Measurements from ENCODE around the gene PCDHB1.
A peak's percentile ranks its signal among the peaks of the same experiment; 100 is the strongest.

PCDHB1 gene

GRCh38 chr5:141017943-141018342, 33.2 kb upstream of the PCDHB1 start:
- H3K27ac ChIP-seq (ENCODE audit: low read depth, low read length): no peak overlapping the region
- H3K9ac ChIP-seq (ENCODE audit: low read depth in 1 of 2, low read length in 2 of 2): no peak overlapping the region
- H3K4me1 ChIP-seq (ENCODE audit: control insufficient read depth in 1 of 2, insufficient read depth in 2 of 2, low read length in 2 of 2): no peaks in the 10 kb centered on the region
- no peaks in the 10 kb centered on the region for H3K36me3 ChIP-seq (ENCODE audit: control insufficient read depth in 1 of 2, insufficient read depth in 2 of 2, low read length in 2 of 2)
- no peaks in the 10 kb centered on the region for H3K27me3 ChIP-seq (ENCODE audit: control insufficient read depth in 1 of 2, insufficient read depth in 2 of 2, low read length in 2 of 2)
- H3K9me3 ChIP-seq (ENCODE audit: control insufficient read depth in 1 of 2, low read length in 2 of 2): no peaks in the 10 kb centered on the region
- no peak overlapping the region for H3K4me3 ChIP-seq (ENCODE audit: low read depth in 1 of 2, low read length in 2 of 2)

- H3K4me1 ChIP-seq (ENCODE audit: control insufficient read depth in 1 of 2, insufficient read depth in 2 of 2, low read length in 2 of 2): no peaks in the 10 kb centered on the region
- H3K36me3 ChIP-seq (ENCODE audit: control insufficient read depth in 1 of 2, insufficient read depth in 2 of 2, low read length in 2 of 2): no peaks in the 10 kb centered on the region
- H3K4me3 ChIP-seq (ENCODE audit: low read depth in 1 of 2, low read length in 2 of 2): no peak overlapping the region
- no peaks in the 10 kb centered on the region for H3K9me3 ChIP-seq (ENCODE audit: control insufficient read depth in 1 of 2, low read length in 2 of 2)
- H3K9ac ChIP-seq (ENCODE audit: low read depth in 1 of 2, low read length in 2 of 2): no peak overlapping the region
- H3K27me3 ChIP-seq (ENCODE audit: control insufficient read depth in 1 of 2, insufficient read depth in 2 of 2, low read length in 2 of 2): no peaks in the 10 kb centered on the region
- H3K27ac ChIP-seq (ENCODE audit: low read depth, low read length): no peak overlapping the region
These were observed 28.8 kb upstream of the PCDHB1 start for GRCh38 chr5:141022384-141022783.

DNA sequence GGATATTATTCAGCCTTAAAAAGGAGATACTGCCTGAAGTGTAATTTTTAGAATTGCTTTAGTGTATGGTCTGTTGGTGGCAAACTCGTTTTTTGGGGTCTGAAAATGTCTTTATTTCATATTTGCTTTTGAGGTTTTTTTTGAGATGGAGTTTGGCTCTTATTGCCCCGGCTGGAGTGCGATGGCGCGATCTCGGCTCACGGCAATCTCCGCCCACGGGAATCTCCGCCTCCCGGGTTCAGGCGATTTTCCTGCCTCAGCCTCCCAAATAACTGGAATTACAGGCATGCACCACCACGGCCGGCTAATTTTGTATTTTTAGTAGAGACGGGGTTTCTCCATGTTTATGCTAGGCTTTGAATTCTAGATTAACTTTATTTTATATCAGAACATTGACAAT, 20.2 kb upstream of the PCDHB1 start:
- Histone ChIP-seq H3K9ac (ENCODE audit: low read depth in 1 of 2, low read length in 2 of 2) (no peak overlapping the region), H3K36me3 (ENCODE audit: control insufficient read depth in 1 of 2, insufficient read depth in 2 of 2, low read length in 2 of 2) (no peaks in the 10 kb centered on the region), H3K9me3 (ENCODE audit: control insufficient read depth in 1 of 2, low read length in 2 of 2) (no peaks in the 10 kb centered on the region), H3K4me1 (ENCODE audit: control insufficient read depth in 1 of 2, insufficient read depth in 2 of 2, low read length in 2 of 2) (no peaks in the 10 kb centered on the region), H3K27ac (ENCODE audit: low read depth, low read length) (no peak overlapping the region), H3K27me3 (ENCODE audit: control insufficient read depth in 1 of 2, insufficient read depth in 2 of 2, low read length in 2 of 2) (no peaks in the 10 kb centered on the region), H3K4me3 (ENCODE audit: low read depth in 1 of 2, low read length in 2 of 2) (no peak overlapping the region)

GRCh38 chr5:141032626-141033025, 18.5 kb upstream of the PCDHB1 start:
- Histone ChIP-seq H3K4me1 (ENCODE audit: control insufficient read depth in 1 of 2, insufficient read depth in 2 of 2, low read length in 2 of 2) (no peaks in the 10 kb centered on the region), H3K27ac (ENCODE audit: low read depth, low read length) (no peak overlapping the region), H3K4me3 (ENCODE audit: low read depth in 1 of 2, low read length in 2 of 2) (no peak overlapping the region), H3K27me3 (ENCODE audit: control insufficient read depth in 1 of 2, insufficient read depth in 2 of 2, low read length in 2 of 2) (no peaks in the 10 kb centered on the region), H3K36me3 (ENCODE audit: control insufficient read depth in 1 of 2, insufficient read depth in 2 of 2, low read length in 2 of 2) (no peaks in the 10 kb centered on the region), H3K9ac (ENCODE audit: low read depth in 1 of 2, low read length in 2 of 2) (no peak overlapping the region), H3K9me3 (ENCODE audit: control insufficient read depth in 1 of 2, low read length in 2 of 2) (no peaks in the 10 kb centered on the region)

GRCh38 chr5:141039061-141039460, 12.1 kb upstream of the PCDHB1 start:
- H3K9ac ChIP-seq (ENCODE audit: low read depth in 1 of 2, low read length in 2 of 2): no peak overlapping the region
- H3K36me3 ChIP-seq (ENCODE audit: control insufficient read depth in 1 of 2, insufficient read depth in 2 of 2, low read length in 2 of 2): no peaks in the 10 kb centered on the region
- peaks cover 0 to 4% of the 10 kb centered on the region in 2 donors for H3K9me3 ChIP-seq (ENCODE audit: control insufficient read depth in 1 of 2, low read length in 2 of 2)
- H3K4me3 ChIP-seq (ENCODE audit: low read depth in 1 of 2, low read length in 2 of 2): no peak overlapping the region
- no peaks in the 10 kb centered on the region for H3K4me1 ChIP-seq (ENCODE audit: control insufficient read depth in 1 of 2, insufficient read depth in 2 of 2, low read length in 2 of 2)
- no peaks in the 10 kb centered on the region for H3K27me3 ChIP-seq (ENCODE audit: control insufficient read depth in 1 of 2, insufficient read depth in 2 of 2, low read length in 2 of 2)
- no peak overlapping the region for H3K27ac ChIP-seq (ENCODE audit: low read depth, low read length)

DNA sequence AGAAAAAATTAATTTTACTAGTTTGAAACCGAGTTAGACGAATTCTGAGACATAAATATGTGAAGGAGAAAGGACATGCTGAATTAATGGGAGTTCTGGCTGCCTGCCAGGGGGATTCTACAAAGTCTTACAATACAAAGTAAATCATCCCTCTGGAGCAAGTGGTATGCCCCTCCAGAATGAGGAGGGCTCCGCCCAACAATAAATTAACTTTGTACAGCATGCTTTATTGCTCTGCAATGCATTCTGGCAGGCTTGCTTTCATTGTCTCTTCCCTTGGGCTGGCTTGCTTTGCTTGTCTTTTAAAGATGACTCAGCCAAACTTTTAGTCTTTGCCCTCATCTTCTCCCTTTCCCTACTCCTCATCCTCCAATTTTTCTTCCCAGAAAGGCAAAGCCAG, 11.7 kb upstream of the PCDHB1 start:
- Histone ChIP-seq H3K4me3 (ENCODE audit: low read depth in 1 of 2, low read length in 2 of 2) (no peak overlapping the region), H3K9me3 (ENCODE audit: control insufficient read depth in 1 of 2, low read length in 2 of 2) (peaks cover 0 to 4% of the 10 kb centered on the region in 2 donors), H3K36me3 (ENCODE audit: control insufficient read depth in 1 of 2, insufficient read depth in 2 of 2, low read length in 2 of 2) (no peaks in the 10 kb centered on the region), H3K27ac (ENCODE audit: low read depth, low read length) (no peak overlapping the region), H3K27me3 (ENCODE audit: control insufficient read depth in 1 of 2, insufficient read depth in 2 of 2, low read length in 2 of 2) (no peaks in the 10 kb centered on the region), H3K4me1 (ENCODE audit: control insufficient read depth in 1 of 2, insufficient read depth in 2 of 2, low read length in 2 of 2) (no peaks in the 10 kb centered on the region), H3K9ac (ENCODE audit: low read depth in 1 of 2, low read length in 2 of 2) (no peak overlapping the region)

- Histone ChIP-seq H3K27me3 (ENCODE audit: control insufficient read depth in 1 of 2, insufficient read depth in 2 of 2, low read length in 2 of 2) (no peaks in the 10 kb centered on the region), H3K9me3 (ENCODE audit: control insufficient read depth in 1 of 2, low read length in 2 of 2) (peaks cover 0 to 4% of the 10 kb centered on the region in 2 donors), H3K36me3 (ENCODE audit: control insufficient read depth in 1 of 2, insufficient read depth in 2 of 2, low read length in 2 of 2) (no peaks in the 10 kb centered on the region), H3K27ac (ENCODE audit: low read depth, low read length) (no peak overlapping the region), H3K9ac (ENCODE audit: low read depth in 1 of 2, low read length in 2 of 2) (peak overlapping the region in 1 of 2 donors; percentile 26), H3K4me1 (ENCODE audit: control insufficient read depth in 1 of 2, insufficient read depth in 2 of 2, low read length in 2 of 2) (no peaks in the 10 kb centered on the region), H3K4me3 (ENCODE audit: low read depth in 1 of 2, low read length in 2 of 2) (peak overlapping the region; percentile 24 to 46)
These were observed 10.9 kb upstream of the PCDHB1 start for GRCh38 chr5:141040093-141040770.

- Histone ChIP-seq H3K4me3 (ENCODE audit: low read depth in 1 of 2, low read length in 2 of 2) (peak overlapping the region; percentile 24 to 46), H3K27me3 (ENCODE audit: control insufficient read depth in 1 of 2, insufficient read depth in 2 of 2, low read length in 2 of 2) (no peaks in the 10 kb centered on the region), H3K9me3 (ENCODE audit: control insufficient read depth in 1 of 2, low read length in 2 of 2) (peaks cover 0 to 4% of the 10 kb centered on the region in 2 donors), H3K4me1 (ENCODE audit: control insufficient read depth in 1 of 2, insufficient read depth in 2 of 2, low read length in 2 of 2) (no peaks in the 10 kb centered on the region), H3K9ac (ENCODE audit: low read depth in 1 of 2, low read length in 2 of 2) (peak overlapping the region in 1 of 2 donors; percentile 26), H3K27ac (ENCODE audit: low read depth, low read length) (no peak overlapping the region), H3K36me3 (ENCODE audit: control insufficient read depth in 1 of 2, insufficient read depth in 2 of 2, low read length in 2 of 2) (no peaks in the 10 kb centered on the region)
These were observed 10.3 kb upstream of the PCDHB1 start for GRCh38 chr5:141040771-141041426.

DNA sequence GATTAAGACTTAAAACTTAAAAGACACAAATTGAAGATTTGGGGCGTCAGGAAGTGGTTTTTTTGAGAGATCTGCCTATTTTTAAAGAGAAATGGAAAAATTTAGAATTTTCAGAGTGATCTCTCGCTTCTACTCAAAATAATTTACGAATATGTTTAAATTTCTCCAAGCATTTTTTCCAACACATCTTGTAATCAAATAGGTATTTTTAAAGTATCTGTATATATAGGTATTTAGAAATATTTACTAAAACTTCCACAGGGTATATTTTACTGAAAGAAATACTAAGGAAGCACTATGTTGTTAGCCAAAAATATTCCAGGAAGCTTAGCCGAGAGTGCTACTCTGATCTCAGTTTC, 9.8 kb upstream of the PCDHB1 start:
- no peaks in the 10 kb centered on the region for H3K4me1 ChIP-seq (ENCODE audit: control insufficient read depth in 1 of 2, insufficient read depth in 2 of 2, low read length in 2 of 2)
- H3K27me3 ChIP-seq (ENCODE audit: control insufficient read depth in 1 of 2, insufficient read depth in 2 of 2, low read length in 2 of 2): no peaks in the 10 kb centered on the region
- no peak overlapping the region for H3K9ac ChIP-seq (ENCODE audit: low read depth in 1 of 2, low read length in 2 of 2)
- no peaks in the 10 kb centered on the region for H3K36me3 ChIP-seq (ENCODE audit: control insufficient read depth in 1 of 2, insufficient read depth in 2 of 2, low read length in 2 of 2)
- H3K4me3 ChIP-seq (ENCODE audit: low read depth in 1 of 2, low read length in 2 of 2): no peak overlapping the region
- peaks cover 0 to 4% of the 10 kb centered on the region in 2 donors for H3K9me3 ChIP-seq (ENCODE audit: control insufficient read depth in 1 of 2, low read length in 2 of 2)
- no peak overlapping the region for H3K27ac ChIP-seq (ENCODE audit: low read depth, low read length)

DNA sequence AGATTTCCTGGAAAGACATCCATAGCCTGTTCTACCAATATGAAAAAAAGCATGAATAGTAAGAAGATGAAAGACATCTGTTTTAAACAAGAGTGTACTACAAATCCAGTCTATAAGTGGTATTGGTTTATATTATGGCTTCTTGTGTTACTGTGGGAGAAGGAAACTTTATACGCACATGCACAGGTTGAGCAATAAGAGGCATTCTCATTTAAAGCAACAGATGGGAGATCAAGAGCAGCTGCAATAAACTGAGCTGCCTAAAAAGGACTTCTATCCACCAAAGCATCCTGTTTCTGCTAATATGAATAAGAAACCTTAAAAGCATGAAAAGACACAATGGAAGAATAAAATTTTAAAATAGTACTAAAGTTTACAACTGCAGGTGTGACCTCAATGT, 8.6 kb upstream of the PCDHB1 start:
- Histone ChIP-seq H3K4me3 (ENCODE audit: low read depth in 1 of 2, low read length in 2 of 2) (no peak overlapping the region), H3K9ac (ENCODE audit: low read depth in 1 of 2, low read length in 2 of 2) (no peak overlapping the region), H3K27ac (ENCODE audit: low read depth, low read length) (no peak overlapping the region), H3K9me3 (ENCODE audit: control insufficient read depth in 1 of 2, low read length in 2 of 2) (peaks cover 0 to 4% of the 10 kb centered on the region in 2 donors), H3K4me1 (ENCODE audit: control insufficient read depth in 1 of 2, insufficient read depth in 2 of 2, low read length in 2 of 2) (no peaks in the 10 kb centered on the region), H3K36me3 (ENCODE audit: control insufficient read depth in 1 of 2, insufficient read depth in 2 of 2, low read length in 2 of 2) (no peaks in the 10 kb centered on the region), H3K27me3 (ENCODE audit: control insufficient read depth in 1 of 2, insufficient read depth in 2 of 2, low read length in 2 of 2) (no peaks in the 10 kb centered on the region)
